HEK293 (cell line): ENCODE measurements around the gene PTPRN2.

Experiments used
- CTCF ChIA-PET: fragments of 350-600 bp; formaldehyde crosslinking; extraction: SDS; loops from one replicate; lab custom pipeline; 2021; ENCODE audit warnings: antibody characterized with exemption; lab: Yijun Ruan, JAX
- POLR2A ChIA-PET: fragments of 300-600 bp; formaldehyde crosslinking; extraction: SDS; loops from one replicate; lab custom pipeline; 2020; ENCODE audit warnings: antibody characterized with exemption, inconsistent platforms; lab: Yijun Ruan, JAX
- H3K27ac ChIP-seq: fragments of 200-500 bp; sonication (Bioruptor generic); 2 replicates; pipeline ENCODE4 v1.5.1; 2014; ENCODE audit warnings: low read depth, low read length, control low read depth, inconsistent platforms; ENCODE audit errors: extremely low read depth
- H3K36me3 ChIP-seq, 2 experiments: fragments of 200-500 bp in 1 of 2; sonication (Bioruptor generic) in 1 of 2; 1 replicate in 1 of 2; 2 replicates in 1 of 2; pipeline ENCODE4 v1.5.1; 2014 to 2017; ENCODE audit warnings: inconsistent platforms in 2 of 2, low read length in 2 of 2; ENCODE audit not compliant: control insufficient read depth in 2 of 2, insufficient read depth in 1 of 2
- H3K4me1 ChIP-seq: fragments of 200-500 bp; sonication (Bioruptor generic); 2 replicates; pipeline ENCODE4 v1.5.1; 2014; ENCODE audit warnings: mild to moderate bottlenecking, low read length, inconsistent platforms; ENCODE audit not compliant: control insufficient read depth, insufficient read depth
- H3K4me3 ChIP-seq: 2 replicates; pipeline ENCODE4 v1.5.1; 2011; ENCODE audit warnings: low read depth, mild to moderate bottlenecking, control low read depth, low read length, moderate library complexity
- H3K9me3 ChIP-seq: fragments of 200-500 bp; sonication (Bioruptor generic); 2 replicates; pipeline ENCODE4 v1.5.1; 2014; ENCODE audit warnings: low read depth, low read length, inconsistent platforms; ENCODE audit not compliant: control insufficient read depth, insufficient read depth
- EGR2 ChIP-seq: fragments of 450-650 bp; formaldehyde crosslinking; IDR thresholded peaks from 2 replicates; pipeline ENCODE4 v1.5.1; 2016; ENCODE audit warnings: low read depth, missing biosample characterization, missing genetic modification characterization
- FEZF1 ChIP-seq: fragments of 450-650 bp; formaldehyde crosslinking; IDR thresholded peaks from 2 replicates; pipeline ENCODE4 v1.5.1; 2016; ENCODE audit warnings: missing biosample characterization, missing genetic modification characterization
- HOXD13 ChIP-seq: sonication (generic); formaldehyde crosslinking; IDR thresholded peaks from 2 replicates; pipeline ENCODE4 v1.8.0; 2022; ENCODE audit warnings: missing genetic modification reagents, borderline replicate concordance
- KLF9 ChIP-seq: fragments of 450-650 bp; formaldehyde crosslinking; IDR thresholded peaks from 2 replicates; pipeline ENCODE4 v1.5.1; 2016; ENCODE audit warnings: missing biosample characterization, missing genetic modification characterization, low read depth
- SALL2 ChIP-seq: fragments of 450-650 bp; formaldehyde crosslinking; IDR thresholded peaks from 2 replicates; pipeline ENCODE4 v1.5.0; 2017; ENCODE audit warnings: missing biosample characterization, mild to moderate bottlenecking, missing genetic modification characterization, borderline replicate concordance
- SP3 ChIP-seq: fragments of 450-650 bp; formaldehyde crosslinking; IDR thresholded peaks from 2 replicates; pipeline ENCODE4 v1.5.1; 2016; ENCODE audit warnings: missing biosample characterization, missing genetic modification characterization
- TRIM28 ChIP-seq: IDR thresholded peaks from 2 replicates; pipeline ENCODE4 v1.6.1; 2011; ENCODE audit warnings: low read length, control low read depth, borderline replicate concordance
- ZBTB17 ChIP-seq: fragments of 450-650 bp; formaldehyde crosslinking; IDR thresholded peaks from 2 replicates; pipeline ENCODE4 v1.5.1; 2016; ENCODE audit warnings: missing biosample characterization, missing genetic modification characterization
- ZNF19 ChIP-seq: fragments of 450-650 bp; formaldehyde crosslinking; IDR thresholded peaks from 2 replicates; pipeline ENCODE4; 2016; ENCODE audit warnings: missing biosample characterization, missing genetic modification characterization, low read depth
- ZNF221 ChIP-seq: fragments of 450-650 bp; formaldehyde crosslinking; IDR thresholded peaks from 2 replicates; pipeline ENCODE4 v1.5.1; 2017; ENCODE audit warnings: missing biosample characterization, missing genetic modification characterization, borderline replicate concordance
- ZNF266 ChIP-seq: fragments of 450-650 bp; formaldehyde crosslinking; IDR thresholded peaks from 2 replicates; pipeline ENCODE4 v1.5.1; 2016; ENCODE audit warnings: missing biosample characterization, missing genetic modification characterization, low read depth
- ZNF274 ChIP-seq, 2 experiments: fragments of 200-500 bp in 1 of 2; fragments of 450-650 bp in 1 of 2; sonication (Bioruptor generic) in 1 of 2; formaldehyde crosslinking in 1 of 2; IDR thresholded peaks; 2 replicates each; pipeline versions ENCODE4 v1.5.1 to v1.6.1; 2014 to 2016; ENCODE audit warnings: borderline replicate concordance in 1 of 2, inconsistent platforms in 1 of 2, low read length in 1 of 2, missing biosample characterization in 1 of 2, missing genetic modification characterization in 1 of 2
- ZNF280D ChIP-seq: fragments of 450-650 bp; formaldehyde crosslinking; IDR thresholded peaks from 2 replicates; pipeline ENCODE4 v1.5.1; 2016; ENCODE audit warnings: missing biosample characterization, missing genetic modification characterization
- ZNF341 ChIP-seq: fragments of 450-650 bp; formaldehyde crosslinking; IDR thresholded peaks from 2 replicates; pipeline ENCODE4; 2016; ENCODE audit warnings: low read depth, missing biosample characterization, missing genetic modification characterization
- ZNF37A ChIP-seq: fragments of 450-650 bp; IDR thresholded peaks from 2 replicates; pipeline ENCODE4 v1.5.1; 2018; ENCODE audit warnings: missing biosample characterization, missing genetic modification characterization
- ZNF433 ChIP-seq: fragments of 450-650 bp; formaldehyde crosslinking; IDR thresholded peaks from 2 replicates; pipeline ENCODE4 v1.5.1; 2016; ENCODE audit warnings: missing biosample characterization, missing genetic modification characterization, low read depth
- ZNF501 ChIP-seq: fragments of 450-650 bp; formaldehyde crosslinking; IDR thresholded peaks from 2 replicates; pipeline ENCODE4 v1.5.1; 2016; ENCODE audit warnings: missing biosample characterization, missing genetic modification characterization
- ZNF529 ChIP-seq: fragments of 450-650 bp; formaldehyde crosslinking; IDR thresholded peaks from 2 replicates; pipeline ENCODE4 v1.5.1; 2017; ENCODE audit warnings: missing genetic modification characterization, missing biosample characterization; ENCODE audit not compliant: insufficient replicate concordance
- ZNF544 ChIP-seq: fragments of 450-650 bp; formaldehyde crosslinking; IDR thresholded peaks from 2 replicates; pipeline ENCODE4 v1.5.0; 2017; ENCODE audit warnings: missing biosample characterization, missing genetic modification characterization
- ZNF600 ChIP-seq: fragments of 450-650 bp; formaldehyde crosslinking; IDR thresholded peaks from 2 replicates; pipeline ENCODE4 v1.5.1; 2016; ENCODE audit warnings: missing biosample characterization, missing genetic modification characterization
- ZNF621 ChIP-seq: fragments of 450-650 bp; formaldehyde crosslinking; IDR thresholded peaks from 2 replicates; pipeline ENCODE4 v1.5.1; 2017; ENCODE audit warnings: missing biosample characterization, missing genetic modification characterization
- ZNF670 ChIP-seq: fragments of 450-650 bp; formaldehyde crosslinking; IDR thresholded peaks from 2 replicates; pipeline ENCODE4 v1.5.1; 2016; ENCODE audit warnings: missing biosample characterization, missing genetic modification characterization, low read depth
- ZNF76 ChIP-seq: fragments of 450-650 bp; formaldehyde crosslinking; IDR thresholded peaks from 2 replicates; pipeline ENCODE4; 2016; ENCODE audit warnings: low read depth, missing biosample characterization, missing genetic modification characterization, borderline replicate concordance
- ZNF791 ChIP-seq: fragments of 450-650 bp; formaldehyde crosslinking; IDR thresholded peaks from 2 replicates; pipeline ENCODE4 v1.5.1; 2016; ENCODE audit warnings: missing biosample characterization, missing genetic modification characterization
- ZXDB ChIP-seq: fragments of 450-650 bp; formaldehyde crosslinking; IDR thresholded peaks from 2 replicates; pipeline ENCODE4 v1.5.1; 2016; ENCODE audit warnings: missing biosample characterization, missing genetic modification characterization
- TF ChIP-seq, protein P1 (sequence below): fragments of 450-650 bp; formaldehyde crosslinking; optimal IDR thresholded peaks from 2 replicates; pipeline ENCODE3; 2016; ENCODE audit warnings: missing biosample characterization, mild to moderate bottlenecking, missing genetic modification characterization
- TF ChIP-seq, protein P2 (sequence below): fragments of 450-650 bp; formaldehyde crosslinking; IDR thresholded peaks from 2 replicates; pipeline ENCODE4 v1.5.1; 2017; ENCODE audit warnings: missing biosample characterization, missing genetic modification characterization
- TF ChIP-seq, protein P3 (sequence below): fragments of 450-650 bp; formaldehyde crosslinking; IDR thresholded peaks from 2 replicates; pipeline ENCODE4 v1.5.1; 2016; ENCODE audit warnings: missing biosample characterization, missing genetic modification characterization

PTPRN2 gene

DNA sequence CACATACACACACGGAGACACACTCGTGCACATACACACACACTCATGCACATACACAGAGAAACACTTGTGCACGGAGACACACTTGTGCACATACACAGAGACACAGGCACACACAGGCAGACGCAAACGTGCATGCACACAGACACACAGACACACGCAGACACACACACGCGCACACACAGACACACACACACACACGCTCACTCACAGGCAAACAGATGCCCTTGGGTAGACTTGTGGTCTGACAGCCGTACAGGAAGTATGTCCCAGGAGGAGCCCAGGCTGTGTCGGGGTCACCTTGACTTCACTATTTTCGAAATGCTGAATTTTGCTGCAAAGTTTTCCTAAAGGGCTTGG, 712.8 kb downstream of the PTPRN2 start:
- ChIA-PET POLR2A (no interaction called here), CTCF (no interaction called here)
- no peak overlapping the region for H3K27ac ChIP-seq
- TF ChIP-seq ZBTB17 (tag by site-specific recombination): no peak
- TF ChIP-seq, protein P1, sequence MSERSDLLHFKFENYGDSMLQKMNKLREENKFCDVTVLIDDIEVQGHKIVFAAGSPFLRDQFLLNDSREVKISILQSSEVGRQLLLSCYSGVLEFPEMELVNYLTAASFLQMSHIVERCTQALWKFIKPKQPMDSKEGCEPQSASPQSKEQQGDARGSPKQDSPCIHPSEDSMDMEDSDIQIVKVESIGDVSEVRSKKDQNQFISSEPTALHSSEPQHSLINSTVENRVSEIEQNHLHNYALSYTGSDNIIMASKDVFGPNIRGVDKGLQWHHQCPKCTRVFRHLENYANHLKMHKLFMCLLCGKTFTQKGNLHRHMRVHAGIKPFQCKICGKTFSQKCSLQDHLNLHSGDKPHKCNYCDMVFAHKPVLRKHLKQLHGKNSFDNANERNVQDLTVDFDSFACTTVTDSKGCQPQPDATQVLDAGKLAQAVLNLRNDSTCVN (tag by site-specific recombination): peak; percentile 9
- no peak for TF ChIP-seq ZNF341 (tag by site-specific recombination)
- no peak for TF ChIP-seq ZNF544 (tag by site-specific recombination)
- 0 out of 2 replicates have a peak, but pooled peaks have one; percentile 44 for TF ChIP-seq ZNF670 (tag by site-specific recombination)
- TF ChIP-seq ZNF791 (tag by site-specific recombination): 0 out of 2 replicates have a peak, but pooled peaks have one; percentile 46
- TF ChIP-seq KLF9 (tag by site-specific recombination): no peak
- TF ChIP-seq FEZF1 (tag by site-specific recombination): no peak
- TF ChIP-seq ZNF221 (tag by site-specific recombination): no peak
- TF ChIP-seq, protein P2, sequence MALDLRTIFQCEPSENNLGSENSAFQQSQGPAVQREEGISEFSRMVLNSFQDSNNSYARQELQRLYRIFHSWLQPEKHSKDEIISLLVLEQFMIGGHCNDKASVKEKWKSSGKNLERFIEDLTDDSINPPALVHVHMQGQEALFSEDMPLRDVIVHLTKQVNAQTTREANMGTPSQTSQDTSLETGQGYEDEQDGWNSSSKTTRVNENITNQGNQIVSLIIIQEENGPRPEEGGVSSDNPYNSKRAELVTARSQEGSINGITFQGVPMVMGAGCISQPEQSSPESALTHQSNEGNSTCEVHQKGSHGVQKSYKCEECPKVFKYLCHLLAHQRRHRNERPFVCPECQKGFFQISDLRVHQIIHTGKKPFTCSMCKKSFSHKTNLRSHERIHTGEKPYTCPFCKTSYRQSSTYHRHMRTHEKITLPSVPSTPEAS: peak; percentile 86
- no peak for TF ChIP-seq HOXD13 (CRISPR knock-in tag)
- no peak for TF ChIP-seq ZNF19 (tag by site-specific recombination)
- peak; percentile 74; the same call in 1 of the 2 replicates for TF ChIP-seq TRIM28
- no peak overlapping the region for H3K4me3 ChIP-seq
- no peaks in the 10 kb centered on the region for H3K9me3 ChIP-seq
- H3K36me3 ChIP-seq: no peaks in the 10 kb centered on the region
- no peaks in the 10 kb centered on the region for H3K4me1 ChIP-seq

DNA sequence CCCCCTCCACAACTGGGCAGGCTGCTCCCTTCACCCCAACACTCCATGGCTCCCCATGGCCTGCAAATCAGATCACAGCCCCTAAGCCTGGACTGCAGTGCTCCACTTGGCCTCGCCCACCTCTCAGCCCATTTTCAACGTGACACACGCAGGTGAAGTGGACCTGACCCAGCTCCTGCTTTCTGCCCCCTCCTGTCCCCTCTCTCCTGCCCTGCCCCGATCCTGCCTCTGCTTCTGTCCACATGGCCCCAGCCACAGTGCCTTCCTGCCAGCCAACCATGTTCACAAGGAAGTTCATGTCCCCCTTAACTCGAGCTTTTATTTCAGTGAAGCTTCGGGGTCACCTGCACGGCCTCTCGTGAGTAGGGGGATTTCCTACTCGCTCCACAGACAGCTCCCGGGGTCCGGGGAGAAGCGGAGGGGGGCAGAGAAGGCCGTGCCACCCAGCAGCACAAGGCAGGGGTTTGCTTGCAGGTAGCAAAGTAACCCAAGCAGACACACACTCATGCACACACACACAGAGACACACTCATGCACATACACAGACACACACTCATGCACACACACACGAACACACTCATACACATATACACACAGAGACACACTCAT, 713.3 kb downstream of the PTPRN2 start:
- ChIA-PET POLR2A (no interaction called here), CTCF (interaction anchor here (0.6 to 0.7 kb wide), 2 partner anchors 175 to 346 kb away, joined by 3 to 4 read pairs; no protein-coding TSS in a partner anchor)
- H3K36me3 ChIP-seq: no peaks in the 10 kb centered on the region
- H3K27ac ChIP-seq: no peak overlapping the region
- no peaks in the 10 kb centered on the region for H3K4me1 ChIP-seq
- H3K4me3 ChIP-seq: no peak overlapping the region
- no peaks in the 10 kb centered on the region for H3K9me3 ChIP-seq
- no peak for TF ChIP-seq ZNF600 (tag by site-specific recombination)
- no peak for TF ChIP-seq ZNF280D
- TF ChIP-seq ZNF274 (IDR thresholded peaks at IDR 0.05; ENCODE audit: low read length): no peak
- TF ChIP-seq ZNF274 (tag by site-specific recombination; IDR thresholded peaks at IDR 0.05; ENCODE audit: borderline replicate concordance): no peak
- TF ChIP-seq ZXDB (tag by site-specific recombination): no peak
- TF ChIP-seq EGR2 (tag by site-specific recombination): no peak
- no peak for TF ChIP-seq SP3
- TF ChIP-seq ZNF501: no peak
- TF ChIP-seq ZNF433 (tag by site-specific recombination): no peak
- no peak for TF ChIP-seq ZNF529
- no peak for TF ChIP-seq ZNF76 (tag by site-specific recombination)
- TF ChIP-seq SALL2 (tag by site-specific recombination): no peak
- TF ChIP-seq, protein P3, sequence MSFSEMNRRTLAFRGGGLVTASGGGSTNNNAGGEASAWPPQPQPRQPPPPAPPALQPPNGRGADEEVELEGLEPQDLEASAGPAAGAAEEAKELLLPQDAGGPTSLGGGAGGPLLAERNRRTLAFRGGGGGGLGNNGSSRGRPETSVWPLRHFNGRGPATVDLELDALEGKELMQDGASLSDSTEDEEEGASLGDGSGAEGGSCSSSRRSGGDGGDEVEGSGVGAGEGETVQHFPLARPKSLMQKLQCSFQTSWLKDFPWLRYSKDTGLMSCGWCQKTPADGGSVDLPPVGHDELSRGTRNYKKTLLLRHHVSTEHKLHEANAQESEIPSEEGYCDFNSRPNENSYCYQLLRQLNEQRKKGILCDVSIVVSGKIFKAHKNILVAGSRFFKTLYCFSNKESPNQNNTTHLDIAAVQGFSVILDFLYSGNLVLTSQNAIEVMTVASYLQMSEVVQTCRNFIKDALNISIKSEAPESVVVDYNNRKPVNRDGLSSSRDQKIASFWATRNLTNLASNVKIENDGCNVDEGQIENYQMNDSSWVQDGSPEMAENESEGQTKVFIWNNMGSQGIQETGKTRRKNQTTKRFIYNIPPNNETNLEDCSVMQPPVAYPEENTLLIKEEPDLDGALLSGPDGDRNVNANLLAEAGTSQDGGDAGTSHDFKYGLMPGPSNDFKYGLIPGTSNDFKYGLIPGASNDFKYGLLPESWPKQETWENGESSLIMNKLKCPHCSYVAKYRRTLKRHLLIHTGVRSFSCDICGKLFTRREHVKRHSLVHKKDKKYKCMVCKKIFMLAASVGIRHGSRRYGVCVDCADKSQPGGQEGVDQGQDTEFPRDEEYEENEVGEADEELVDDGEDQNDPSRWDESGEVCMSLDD (tag by site-specific recombination): no peak
- TF ChIP-seq ZNF37A (tag by site-specific recombination): no peak
- no peak for TF ChIP-seq ZBTB17 (tag by site-specific recombination)
- no peak for TF ChIP-seq ZNF621
- no peak for TF ChIP-seq ZNF266 (tag by site-specific recombination)
